KMS-11 (cell line): Measurements from ENCODE around the gene CNIH3.
A peak's percentile ranks its signal among the peaks of the same experiment; 100 is the strongest.

Experiments
- H2AFZ ChIP-seq: fragments of 200-600 bp; sonication (generic); 2 replicates; pipeline ENCODE4 v1.6.1; 2016; ENCODE audit warnings: antibody characterized with exemption, mixed run types, low read depth
- H3K27ac ChIP-seq: fragments of 200-600 bp; sonication (generic); 2 replicates; pipeline ENCODE4 v1.6.1; 2016; ENCODE audit warnings: mild to moderate bottlenecking, mixed run types
- H3K27me3 ChIP-seq: fragments of 200-600 bp; sonication (generic); 2 replicates; pipeline ENCODE4 v1.6.1; 2017; ENCODE audit warnings: mild to moderate bottlenecking, low read depth, mixed run types, moderate library complexity; ENCODE audit not compliant: insufficient read depth
- H3K36me3 ChIP-seq: fragments of 200-600 bp; sonication (generic); 2 replicates; pipeline ENCODE4 v1.6.1; 2017; ENCODE audit warnings: mild to moderate bottlenecking, mixed run types; ENCODE audit not compliant: insufficient read depth
- H3K4me1 ChIP-seq: fragments of 200-600 bp; sonication (generic); 2 replicates; pipeline ENCODE4 v1.6.1; 2016; ENCODE audit warnings: mild to moderate bottlenecking, low read depth, mixed run types; ENCODE audit not compliant: poor library complexity, severe bottlenecking
- H3K4me2 ChIP-seq: fragments of 200-600 bp; sonication (generic); 2 replicates; pipeline ENCODE4 v1.7.0; 2016; ENCODE audit warnings: mild to moderate bottlenecking, mixed run types
- H3K4me3 ChIP-seq: fragments of 200-600 bp; sonication (generic); IDR thresholded peaks from 2 replicates; pipeline ENCODE4 v1.6.1; 2017; ENCODE audit warnings: low read depth, low read length, mixed read lengths; ENCODE audit not compliant: insufficient read depth
- H3K79me2 ChIP-seq: fragments of 200-600 bp; sonication (generic); 2 replicates; pipeline ENCODE4 v1.6.1; 2016; ENCODE audit warnings: low read depth, mixed run types; ENCODE audit not compliant: insufficient read depth
- H3K9ac ChIP-seq: fragments of 200-600 bp; sonication (generic); 2 replicates; pipeline ENCODE4 v1.6.1; 2016; ENCODE audit warnings: mild to moderate bottlenecking, mixed run types
- H4K20me1 ChIP-seq: fragments of 200-600 bp; sonication (generic); 2 replicates; pipeline ENCODE4 v1.6.1; 2016; ENCODE audit warnings: mild to moderate bottlenecking, mixed run types; ENCODE audit not compliant: insufficient read depth
- CTCF ChIP-seq: fragments of 200-600 bp; sonication (generic); conservative IDR thresholded peaks from 2 replicates; pipeline ENCODE4 v1.6.1; 2017; ENCODE audit warnings: low read depth, mild to moderate bottlenecking, antibody characterized with exemption, low read length, moderate library complexity, mixed read lengths

CNIH3 gene

GRCh38 chr1:224782281-224783000, 166.3 kb downstream of the CNIH3 start:
- H3K79me2 ChIP-seq: no peaks in the 10 kb centered on the region
- H3K27me3 ChIP-seq: no peaks in the 10 kb centered on the region
- peak overlapping the region; percentile 18; the same call in 1 of the 2 replicates for H2AFZ ChIP-seq
- H3K4me3 ChIP-seq: peak overlapping the region; percentile 44
- H3K4me1 ChIP-seq: peaks cover 64% of the 10 kb centered on the region
- no peaks in the 10 kb centered on the region for H3K36me3 ChIP-seq
- no peaks in the 10 kb centered on the region for H4K20me1 ChIP-seq
- H3K9ac ChIP-seq: no peak overlapping the region
- peak overlapping the region; percentile 33; the same call in 1 of the 2 replicates for H3K27ac ChIP-seq
- peak overlapping the region; percentile 71 for H3K4me2 ChIP-seq
- no peak for TF ChIP-seq CTCF

GRCh38 chr1:224783006-224783651, 167.0 kb downstream of the CNIH3 start:
- Histone ChIP-seq H3K27ac (peak overlapping the region; percentile 33), H3K27me3 (no peaks in the 10 kb centered on the region), H3K4me1 (peaks cover 64% of the 10 kb centered on the region), H3K9ac (no peak overlapping the region), H3K4me3 (peak overlapping the region; percentile 52), H3K79me2 (no peaks in the 10 kb centered on the region), H3K36me3 (no peaks in the 10 kb centered on the region), H2AFZ (0 out of 2 replicates have a peak overlapping the region, but pooled peaks have one; percentile 2), H4K20me1 (no peaks in the 10 kb centered on the region), H3K4me2 (peak overlapping the region; percentile 71)
- TF ChIP-seq CTCF: no peak

GRCh38 chr1:224784265-224785039, 168.3 kb downstream of the CNIH3 start:
- no peak for TF ChIP-seq CTCF
- peak overlapping the region; percentile 71 for H3K4me2 ChIP-seq
- H3K36me3 ChIP-seq: no peaks in the 10 kb centered on the region
- H3K79me2 ChIP-seq: no peaks in the 10 kb centered on the region
- peak overlapping the region; percentile 52 for H3K4me3 ChIP-seq
- H4K20me1 ChIP-seq: no peaks in the 10 kb centered on the region
- H2AFZ ChIP-seq: no peak overlapping the region
- H3K9ac ChIP-seq: no peak overlapping the region
- no peaks in the 10 kb centered on the region for H3K27me3 ChIP-seq
- no peak overlapping the region for H3K27ac ChIP-seq
- peaks cover 64% of the 10 kb centered on the region for H3K4me1 ChIP-seq

- Histone ChIP-seq H3K4me1 (peaks cover 64% of the 10 kb centered on the region), H3K4me3 (no peak overlapping the region), H3K27ac (no peak overlapping the region), H3K36me3 (no peaks in the 10 kb centered on the region), H2AFZ (no peak overlapping the region), H3K27me3 (no peaks in the 10 kb centered on the region), H3K4me2 (peak overlapping the region; percentile 71; the same call in 1 of the 2 replicates), H3K79me2 (no peaks in the 10 kb centered on the region), H4K20me1 (no peaks in the 10 kb centered on the region), H3K9ac (no peak overlapping the region)
- TF ChIP-seq CTCF: no peak
These were observed 168.9 kb downstream of the CNIH3 start for GRCh38 chr1:224785040-224785328.
